HEK293 (cell line): ENCODE data around the gene TWIST2.

Source experiments
- CTCF ChIP-seq: fragments of 450-650 bp; formaldehyde crosslinking; IDR thresholded peaks from 2 replicates; pipeline ENCODE4 v1.5.1; 2016; ENCODE audit warnings: missing biosample characterization, missing genetic modification characterization
- PRDM6 ChIP-seq: fragments of 450-650 bp; formaldehyde crosslinking; IDR thresholded peaks from 2 replicates; pipeline ENCODE4 v1.5.1; 2017; ENCODE audit warnings: missing biosample characterization, missing genetic modification characterization
- REST ChIP-seq: fragments of 450-650 bp; formaldehyde crosslinking; IDR thresholded peaks from 2 replicates; pipeline ENCODE4 v1.5.1; 2016; ENCODE audit warnings: missing biosample characterization, missing genetic modification characterization
- ZBTB7A ChIP-seq: fragments of 450-650 bp; formaldehyde crosslinking; IDR thresholded peaks from 2 replicates; pipeline ENCODE4 v1.5.1; 2016; ENCODE audit warnings: low read depth, missing biosample characterization, missing genetic modification characterization
- ZNF248 ChIP-seq: fragments of 450-650 bp; formaldehyde crosslinking; IDR thresholded peaks from 2 replicates; pipeline ENCODE4 v1.5.1; 2017; ENCODE audit warnings: missing biosample characterization, missing genetic modification characterization
- ZNF274 ChIP-seq, 2 experiments: fragments of 200-500 bp in 1 of 2; fragments of 450-650 bp in 1 of 2; sonication (Bioruptor generic) in 1 of 2; formaldehyde crosslinking in 1 of 2; IDR thresholded peaks; 2 replicates each; pipeline versions ENCODE4 v1.5.1 to v1.6.1; 2014 to 2016; ENCODE audit warnings: borderline replicate concordance in 1 of 2, inconsistent platforms in 1 of 2, low read length in 1 of 2, missing biosample characterization in 1 of 2, missing genetic modification characterization in 1 of 2
- ZNF280D ChIP-seq: fragments of 450-650 bp; formaldehyde crosslinking; IDR thresholded peaks from 2 replicates; pipeline ENCODE4 v1.5.1; 2016; ENCODE audit warnings: missing biosample characterization, missing genetic modification characterization
- ZNF623 ChIP-seq: fragments of 450-650 bp; formaldehyde crosslinking; IDR thresholded peaks from 2 replicates; pipeline ENCODE4 v1.5.1; 2016; ENCODE audit warnings: missing biosample characterization, missing genetic modification characterization
- ZNF664 ChIP-seq: fragments of 450-650 bp; formaldehyde crosslinking; IDR thresholded peaks from 2 replicates; pipeline ENCODE4 v1.5.1; 2016; ENCODE audit warnings: missing biosample characterization, missing genetic modification characterization

- TF ChIP-seq ZNF274 (IDR thresholded peaks at IDR 0.05; ENCODE audit: low read length) (no peak), ZNF274 (tag by site-specific recombination; IDR thresholded peaks at IDR 0.05; ENCODE audit: borderline replicate concordance) (no peak), ZBTB7A (tag by site-specific recombination) (no peak), REST (tag by site-specific recombination) (no peak), PRDM6 (tag by site-specific recombination) (no peak), CTCF (tag by site-specific recombination) (no peak), ZNF664 (no peak), ZNF248 (tag by site-specific recombination) (no peak), ZNF623 (no peak), ZNF280D (tag by site-specific recombination) (no peak)
These were observed 45.6 kb downstream of the TWIST2 start for GRCh38 chr2:238893349-238894000.
